Keratinocyte (primary cell): ENCODE measurements around the gene CPLX3. TPM values are rescaled to one million over a fixed set of nuclear protein-coding genes. Genes with fewer than 3 reads are reported as not detected.

Source experiments
- DNase-seq: peaks from one replicate; pipeline ENCODE4 v3.0.0-alpha.2; 2011; ENCODE audit warnings: low read depth, missing footprints, low spot score
- FAIRE-seq: peaks from 2 replicates; lab custom pipeline; 2011; peaks lifted over from hg19 to GRCh38; lab: Jason Lieb, UNC
- H2AFZ ChIP-seq: 2 replicates; pipeline ENCODE4 v1.6.0; 2012; ENCODE audit warnings: low read length, control low read depth, inconsistent platforms; ENCODE audit not compliant: control insufficient read depth
- H3K27ac ChIP-seq: 2 replicates; pipeline ENCODE4 v1.5.1; 2011; ENCODE audit warnings: low read length; ENCODE audit not compliant: control insufficient read depth, insufficient read depth
- H3K27me3 ChIP-seq: 3 replicates; pipeline ENCODE4 v1.6.0; 2011; ENCODE audit warnings: low read length; ENCODE audit not compliant: control insufficient read depth, insufficient read depth; ENCODE audit errors: extremely low read depth
- H3K36me3 ChIP-seq, 2 experiments: 2 replicates in 1 of 2; 3 replicates in 1 of 2; pipeline ENCODE4 v1.5.1; 2011; ENCODE audit warnings: low read length in 2 of 2, mild to moderate bottlenecking in 1 of 2; ENCODE audit not compliant: control insufficient read depth in 2 of 2, insufficient read depth in 2 of 2; ENCODE audit errors: extremely low read depth in 1 of 2
- H3K4me1 ChIP-seq: 3 replicates; pipeline ENCODE4 v1.5.1; 2011; ENCODE audit warnings: low read length; ENCODE audit not compliant: control insufficient read depth, insufficient read depth; ENCODE audit errors: extremely low read depth
- H3K4me2 ChIP-seq: 3 replicates; pipeline ENCODE4 v1.6.0; 2011; ENCODE audit warnings: low read depth, low read length; ENCODE audit not compliant: control insufficient read depth, insufficient read depth; ENCODE audit errors: extremely low read depth
- H3K4me3 ChIP-seq, 3 experiments: fragments of 200-600 bp in 1 of 3; sonication (generic) in 1 of 3; 2 replicates in 2 of 3; 3 replicates in 1 of 3; pipeline ENCODE4 v1.5.1; 2011 to 2016; ENCODE audit warnings: low read length in 3 of 3, mild to moderate bottlenecking in 3 of 3, control low read depth in 2 of 3, inconsistent platforms in 1 of 3, low read depth in 1 of 3, mixed read lengths in 1 of 3, mixed run types in 1 of 3, moderate library complexity in 1 of 3; ENCODE audit not compliant: control insufficient read depth in 2 of 3, insufficient read depth in 2 of 3; ENCODE audit errors: extremely low read depth in 1 of 3
- H3K79me2 ChIP-seq: 2 replicates; pipeline ENCODE4 v1.6.0; 2012; ENCODE audit warnings: low read length; ENCODE audit not compliant: control insufficient read depth, insufficient read depth
- H3K9ac ChIP-seq: 3 replicates; pipeline ENCODE4 v1.6.0; 2011; ENCODE audit warnings: low read length; ENCODE audit not compliant: control insufficient read depth, insufficient read depth; ENCODE audit errors: extremely low read depth
- H3K9me1 ChIP-seq: 3 replicates; pipeline ENCODE4 v1.6.0; 2011; ENCODE audit warnings: low read length; ENCODE audit not compliant: control insufficient read depth, insufficient read depth; ENCODE audit errors: extremely low read depth
- H3K9me3 ChIP-seq: 2 replicates; pipeline ENCODE4 v1.5.1; 2012; ENCODE audit warnings: low read depth, low read length; ENCODE audit not compliant: control insufficient read depth
- H4K20me1 ChIP-seq: 3 replicates; pipeline ENCODE4 v1.6.0; 2011; ENCODE audit warnings: low read length; ENCODE audit not compliant: control insufficient read depth, insufficient read depth; ENCODE audit errors: extremely low read depth
- EZH2 ChIP-seq: IDR thresholded peaks from one replicate; pipeline ENCODE4 v1.6.1; 2012; ENCODE audit warnings: inconsistent platforms, mild to moderate bottlenecking, low read length, moderate library complexity
- dilution Hi-C: fragments of 300-500 bp; cut with MboI; formaldehyde crosslinking; loops from one replicate; pipeline ENCODE4 v1.7.0; 2020; ENCODE audit warnings: low sequenced_read_pairs; ENCODE audit not compliant: extremely low pct_ligation_motif_present
- polyA plus RNA-seq, 5 experiments: library from polyadenylated mRNA; depleted of rRNA in 3 of 5; stranded (reverse) in 3 of 5; stranded (forward) in 1 of 5; unstranded in 1 of 5; fragments of >200 nt; gene quantifications; 1 replicate in 1 of 5; 2 replicates in 3 of 5; 3 replicates in 1 of 5; pipeline versions ENCODE4 v1.2.1 to v1.2.3, GENCODE V29; 2011 to 2012; ENCODE audit warnings: missing spikeins in 2 of 5, low read depth in 1 of 5, low replicate concordance in 1 of 5
- TF ChIP-seq, protein P1 (sequence below), 3 experiments: IDR thresholded peaks in 1 of 3; conservative IDR thresholded peaks in 1 of 3; optimal IDR thresholded peaks in 1 of 3; 2 replicates in 2 of 3; 3 replicates in 1 of 3; pipeline versions ENCODE3 to v1.5.1; 2011; ENCODE audit warnings: low read length in 3 of 3, mild to moderate bottlenecking in 3 of 3, moderate library complexity in 2 of 3, control low read depth in 1 of 3, inconsistent platforms in 1 of 3; ENCODE audit not compliant: insufficient read depth in 2 of 3; ENCODE audit errors: extremely low read depth in 1 of 3

The CPLX3 gene
- polyA plus RNA-seq, 1 donor (not counting 4 experiments of a cell fraction or from before 2014, with no cell fraction given) = not detected

DNA sequence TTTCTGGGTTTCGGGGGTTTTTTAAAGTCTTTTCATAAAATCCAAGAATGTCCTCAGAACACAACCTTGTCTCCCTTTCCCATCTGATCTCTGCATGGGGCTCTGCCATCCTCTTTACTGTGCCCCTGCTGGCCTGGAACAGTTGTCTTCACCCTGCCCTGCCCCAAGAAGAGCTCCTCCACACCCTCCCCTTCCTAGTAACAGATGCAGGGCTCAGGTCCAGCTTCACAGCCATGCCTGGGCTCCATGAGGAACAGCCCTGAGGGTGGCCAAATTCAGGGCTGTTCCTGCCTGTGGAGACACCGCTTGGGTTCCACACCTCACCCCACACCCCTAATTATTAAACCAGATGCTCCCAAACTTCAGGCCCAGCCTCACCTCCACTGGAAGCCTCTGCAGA is 29.4 kb downstream of the CPLX3 start:
- peaks cover 28 to 30% of the 10 kb centered on the region in 2 experiments for H3K36me3 ChIP-seq
- no peaks in the 10 kb centered on the region for H3K27me3 ChIP-seq
- peaks cover 6% of the 10 kb centered on the region for H3K9me1 ChIP-seq
- H3K4me1 ChIP-seq = peaks cover 21% of the 10 kb centered on the region
- dilution Hi-C loops = no loop called here
- H2AFZ ChIP-seq = no peak overlapping the region
- DNase-seq = no peak
- H3K4me3 ChIP-seq = no peak overlapping the region
- TF ChIP-seq EZH2 = no peak
- TF ChIP-seq, protein P1, sequence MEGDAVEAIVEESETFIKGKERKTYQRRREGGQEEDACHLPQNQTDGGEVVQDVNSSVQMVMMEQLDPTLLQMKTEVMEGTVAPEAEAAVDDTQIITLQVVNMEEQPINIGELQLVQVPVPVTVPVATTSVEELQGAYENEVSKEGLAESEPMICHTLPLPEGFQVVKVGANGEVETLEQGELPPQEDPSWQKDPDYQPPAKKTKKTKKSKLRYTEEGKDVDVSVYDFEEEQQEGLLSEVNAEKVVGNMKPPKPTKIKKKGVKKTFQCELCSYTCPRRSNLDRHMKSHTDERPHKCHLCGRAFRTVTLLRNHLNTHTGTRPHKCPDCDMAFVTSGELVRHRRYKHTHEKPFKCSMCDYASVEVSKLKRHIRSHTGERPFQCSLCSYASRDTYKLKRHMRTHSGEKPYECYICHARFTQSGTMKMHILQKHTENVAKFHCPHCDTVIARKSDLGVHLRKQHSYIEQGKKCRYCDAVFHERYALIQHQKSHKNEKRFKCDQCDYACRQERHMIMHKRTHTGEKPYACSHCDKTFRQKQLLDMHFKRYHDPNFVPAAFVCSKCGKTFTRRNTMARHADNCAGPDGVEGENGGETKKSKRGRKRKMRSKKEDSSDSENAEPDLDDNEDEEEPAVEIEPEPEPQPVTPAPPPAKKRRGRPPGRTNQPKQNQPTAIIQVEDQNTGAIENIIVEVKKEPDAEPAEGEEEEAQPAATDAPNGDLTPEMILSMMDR (optimal IDR thresholded peaks at IDR 0.05 in 1 of 3, IDR thresholded peaks at IDR 0.05 in 1 of 3, conservative IDR thresholded peaks at IDR 0.05 in 1 of 3; ENCODE audit: extremely low read depth in 1 of 3, insufficient read depth in 2 of 3, low read length in 3 of 3) = no peak
- no peak for FAIRE-seq
- H3K9ac ChIP-seq = no peak overlapping the region
- H3K27ac ChIP-seq = no peak overlapping the region
- no peaks in the 10 kb centered on the region for H4K20me1 ChIP-seq
- no peak overlapping the region for H3K4me2 ChIP-seq
- H3K9me3 ChIP-seq = no peaks in the 10 kb centered on the region
- peaks cover 14% of the 10 kb centered on the region for H3K79me2 ChIP-seq

DNA sequence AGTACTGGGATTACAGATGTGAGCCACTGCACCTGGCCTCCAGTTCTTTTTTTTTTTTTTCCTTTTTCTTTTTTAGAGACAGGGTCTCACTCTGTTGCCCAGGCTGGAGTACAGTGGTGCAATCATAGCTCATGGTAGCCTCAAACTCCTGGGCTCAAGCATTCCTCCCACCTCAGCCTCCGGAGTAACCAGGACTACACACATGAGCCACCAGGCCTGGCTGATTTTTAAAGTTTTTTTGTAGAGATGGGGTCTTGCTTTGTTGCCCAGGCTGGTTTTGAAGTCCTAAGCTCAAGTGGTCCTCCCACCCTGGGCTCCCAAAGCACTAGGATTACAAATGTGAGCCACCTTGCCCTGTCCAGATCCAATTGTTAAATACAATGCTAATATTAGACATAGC is 30.1 kb downstream of the CPLX3 start:
- Histone ChIP-seq H3K9me1 (peaks cover 6% of the 10 kb centered on the region), H3K27ac (no peak overlapping the region), H3K4me3 (no peak overlapping the region), H3K79me2 (peaks cover 19% of the 10 kb centered on the region), H2AFZ (no peak overlapping the region), H3K9me3 (no peaks in the 10 kb centered on the region), H3K4me1 (peaks cover 21% of the 10 kb centered on the region), H3K36me3 (peaks cover 22 to 24% of the 10 kb centered on the region in 2 experiments), H3K4me2 (no peak overlapping the region), H3K9ac (no peak overlapping the region), H4K20me1 (no peaks in the 10 kb centered on the region), H3K27me3 (no peaks in the 10 kb centered on the region)
- FAIRE-seq (no peak), DNase-seq (no peak)
- dilution Hi-C loops = no loop called here
- TF ChIP-seq, protein P1 (optimal IDR thresholded peaks at IDR 0.05 in 1 of 3, IDR thresholded peaks at IDR 0.05 in 1 of 3, conservative IDR thresholded peaks at IDR 0.05 in 1 of 3; ENCODE audit: extremely low read depth in 1 of 3, insufficient read depth in 2 of 3, low read length in 3 of 3) = no peak
- TF ChIP-seq EZH2 = no peak
